IPS-15b (cell line): ENCODE data around the gene SLC27A5.
"Not testable (repeated sequence)": the region's sequence is repeated elsewhere in the genome, so short reads cannot be mapped to it uniquely, and the experiment has no call there.

ENCODE experiments used
- H3K27me3 ChIP-seq: one replicate; pipeline ENCODE4 v1.6.1; 2013; ENCODE audit warnings: low read length; ENCODE audit not compliant: control insufficient read depth, insufficient read depth
- H3K36me3 ChIP-seq: one replicate; pipeline ENCODE4 v1.6.1; 2013; ENCODE audit warnings: low read length; ENCODE audit not compliant: control insufficient read depth, insufficient read depth
- H3K4me1 ChIP-seq: one replicate; pipeline ENCODE4 v1.6.1; 2013; ENCODE audit warnings: mild to moderate bottlenecking, low read length; ENCODE audit not compliant: control insufficient read depth, insufficient read depth
- H3K4me3 ChIP-seq: one replicate; pipeline ENCODE4 v1.5.1; 2013; ENCODE audit warnings: low read depth, low read length
- H3K9ac ChIP-seq: one replicate; pipeline ENCODE4 v1.6.1; 2013; ENCODE audit warnings: low read depth, mild to moderate bottlenecking, low read length
- H3K9me3 ChIP-seq: one replicate; pipeline ENCODE4 v1.6.1; 2013; ENCODE audit warnings: mild to moderate bottlenecking, low read length; ENCODE audit not compliant: control insufficient read depth, insufficient read depth

The SLC27A5 gene

DNA sequence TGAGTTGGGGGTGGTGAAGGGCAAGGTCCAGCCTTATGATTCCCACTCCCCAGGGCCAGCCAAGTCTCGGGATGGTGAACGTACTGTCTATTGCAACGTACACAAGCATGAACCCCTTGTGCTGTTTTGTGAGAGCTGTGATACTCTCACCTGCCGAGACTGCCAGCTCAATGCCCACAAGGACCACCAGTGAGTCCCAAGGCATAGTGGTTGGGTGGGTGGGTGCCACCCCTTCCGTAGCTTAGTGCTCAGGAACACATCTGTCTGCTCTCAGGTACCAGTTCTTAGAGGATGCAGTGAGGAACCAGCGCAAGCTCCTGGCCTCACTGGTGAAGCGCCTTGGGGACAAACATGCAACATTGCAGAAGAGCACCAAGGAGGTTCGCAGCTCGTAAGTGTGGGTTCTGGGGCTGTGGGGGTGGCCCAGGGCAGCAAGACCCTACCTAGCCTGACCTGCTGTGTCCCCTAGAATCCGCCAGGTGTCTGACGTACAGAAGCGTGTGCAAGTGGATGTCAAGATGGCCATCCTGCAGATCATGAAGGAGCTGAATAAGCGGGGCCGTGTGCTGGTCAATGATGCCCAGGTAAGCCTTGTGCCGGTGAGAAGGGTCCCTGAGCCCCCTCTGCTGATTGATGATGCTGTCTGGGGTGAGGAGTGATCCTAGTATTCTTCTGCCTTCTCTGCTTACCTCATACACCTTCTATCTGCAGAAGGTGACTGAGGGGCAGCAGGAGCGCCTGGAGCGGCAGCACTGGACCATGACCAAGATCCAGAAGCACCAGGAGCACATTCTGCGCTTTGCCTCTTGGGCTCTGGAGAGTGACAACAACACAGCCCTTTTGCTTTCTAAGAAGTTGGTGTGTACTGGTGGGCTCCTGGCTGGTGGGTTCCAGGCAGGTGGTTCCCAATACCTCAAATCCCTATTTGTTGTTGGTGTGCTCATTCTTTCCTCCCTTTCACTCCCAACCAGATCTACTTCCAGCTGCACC is 35.8 kb upstream of the SLC27A5 start:
- H3K36me3 ChIP-seq, result peaks cover 67% of the 10 kb centered on the region
- peaks cover 3% of the 10 kb centered on the region for H3K27me3 ChIP-seq
- no peaks in the 10 kb centered on the region for H3K9me3 ChIP-seq
- H3K4me3 ChIP-seq, result peak overlapping the region; percentile 4
- peaks cover 5% of the 10 kb centered on the region for H3K4me1 ChIP-seq
- no peak overlapping the region for H3K9ac ChIP-seq

DNA sequence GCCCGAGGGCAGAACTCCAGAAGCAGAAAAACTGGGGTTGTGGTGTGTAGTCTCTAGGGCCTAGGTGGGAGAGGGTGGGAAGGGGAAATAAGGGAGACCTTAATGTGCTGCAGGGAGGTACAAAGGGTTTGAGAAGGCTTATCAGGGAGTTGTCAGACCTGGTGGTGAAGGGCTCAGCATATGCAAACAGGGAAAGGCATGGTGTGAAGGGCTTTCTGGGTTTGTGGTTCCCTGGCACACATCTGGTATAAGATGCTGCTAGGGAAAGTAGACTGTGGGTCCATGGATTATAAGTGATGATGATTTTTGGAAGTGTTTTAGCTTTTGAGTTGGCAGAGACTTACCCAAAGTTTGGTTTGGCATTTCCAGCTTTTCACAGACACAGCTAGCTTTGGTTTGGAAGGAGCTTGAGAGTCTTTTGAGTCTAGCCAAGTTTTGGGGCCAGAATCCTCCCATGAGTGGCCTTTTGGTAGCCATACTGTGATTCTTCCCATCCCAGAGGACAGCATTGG is 34.3 kb upstream of the SLC27A5 start:
- Histone ChIP-seq H3K4me1 (peaks cover 5% of the 10 kb centered on the region), H3K27me3 (peaks cover 15% of the 10 kb centered on the region), H3K4me3 (peak overlapping the region; percentile 92), H3K9ac (peak overlapping the region; percentile 90), H3K36me3 (peaks cover 55% of the 10 kb centered on the region), H3K9me3 (no peaks in the 10 kb centered on the region)

DNA sequence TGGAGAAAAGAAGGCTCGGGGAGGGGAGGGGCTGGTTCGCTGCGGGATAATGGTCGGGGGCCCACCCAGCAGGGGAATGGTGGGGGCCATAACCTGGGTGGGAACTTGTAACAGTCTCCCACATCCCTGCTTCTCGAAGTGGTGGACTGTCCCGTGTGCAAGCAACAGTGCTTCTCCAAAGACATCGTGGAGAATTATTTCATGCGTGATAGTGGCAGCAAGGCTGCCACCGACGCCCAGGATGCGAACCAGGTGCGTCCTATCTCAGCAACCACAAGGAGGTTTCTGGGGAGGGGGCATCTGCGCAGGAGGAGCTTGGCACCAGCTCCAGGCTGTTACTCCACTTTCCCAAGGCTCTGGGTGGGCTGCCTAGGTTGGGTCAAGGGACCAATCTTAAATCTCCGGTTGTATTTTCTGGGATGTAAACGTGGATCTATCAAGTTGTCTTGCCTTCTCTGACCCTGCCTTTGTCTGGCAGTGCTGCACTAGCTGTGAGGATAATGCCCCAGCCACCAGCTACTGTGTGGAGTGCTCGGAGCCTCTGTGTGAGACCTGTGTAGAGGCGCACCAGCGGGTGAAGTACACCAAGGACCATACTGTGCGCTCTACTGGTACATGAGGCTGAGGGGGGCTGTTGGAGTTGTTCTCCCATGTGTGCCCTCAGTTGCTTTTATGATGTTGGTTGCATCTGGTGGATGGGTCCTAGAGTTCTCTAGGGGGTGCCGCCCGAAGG is 33.7 kb upstream of the SLC27A5 start:
- peaks cover 5% of the 10 kb centered on the region for H3K4me1 ChIP-seq
- peaks cover 19% of the 10 kb centered on the region for H3K27me3 ChIP-seq
- H3K9me3 ChIP-seq, result no peaks in the 10 kb centered on the region
- H3K9ac ChIP-seq, result peak overlapping the region; percentile 90
- H3K4me3 ChIP-seq, result peak overlapping the region; percentile 92
- H3K36me3 ChIP-seq, result peaks cover 49% of the 10 kb centered on the region

DNA sequence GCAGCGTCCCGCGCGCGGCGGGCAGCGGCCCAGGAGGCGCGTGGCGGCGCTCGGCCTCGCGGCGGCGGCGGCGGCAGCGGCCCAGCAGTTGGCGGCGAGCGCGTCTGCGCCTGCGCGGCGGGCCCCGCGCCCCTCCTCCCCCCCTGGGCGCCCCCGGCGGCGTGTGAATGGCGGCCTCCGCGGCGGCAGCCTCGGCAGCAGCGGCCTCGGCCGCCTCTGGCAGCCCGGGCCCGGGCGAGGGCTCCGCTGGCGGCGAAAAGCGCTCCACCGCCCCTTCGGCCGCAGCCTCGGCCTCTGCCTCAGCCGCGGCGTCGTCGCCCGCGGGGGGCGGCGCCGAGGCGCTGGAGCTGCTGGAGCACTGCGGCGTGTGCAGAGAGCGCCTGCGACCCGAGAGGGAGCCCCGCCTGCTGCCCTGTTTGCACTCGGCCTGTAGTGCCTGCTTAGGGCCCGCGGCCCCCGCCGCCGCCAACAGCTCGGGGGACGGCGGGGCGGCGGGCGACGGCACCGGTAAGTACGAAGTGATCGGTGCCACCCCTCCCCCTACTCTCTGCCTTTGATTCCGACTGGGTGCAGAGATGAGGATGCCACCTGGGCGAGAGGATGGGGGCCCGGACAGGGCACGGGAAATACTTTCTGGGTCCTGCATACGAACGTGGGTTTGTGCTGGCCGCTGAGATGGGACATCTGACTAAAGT is 32.9 kb upstream of the SLC27A5 start:
- H3K9me3 ChIP-seq, result no peaks in the 10 kb centered on the region
- peaks cover 23% of the 10 kb centered on the region for H3K27me3 ChIP-seq
- H3K4me1 ChIP-seq, result peaks cover 5% of the 10 kb centered on the region
- H3K4me3 ChIP-seq, result peak overlapping the region; percentile 92
- H3K36me3 ChIP-seq, result peaks cover 42% of the 10 kb centered on the region
- H3K9ac ChIP-seq, result peak overlapping the region; percentile 90

DNA sequence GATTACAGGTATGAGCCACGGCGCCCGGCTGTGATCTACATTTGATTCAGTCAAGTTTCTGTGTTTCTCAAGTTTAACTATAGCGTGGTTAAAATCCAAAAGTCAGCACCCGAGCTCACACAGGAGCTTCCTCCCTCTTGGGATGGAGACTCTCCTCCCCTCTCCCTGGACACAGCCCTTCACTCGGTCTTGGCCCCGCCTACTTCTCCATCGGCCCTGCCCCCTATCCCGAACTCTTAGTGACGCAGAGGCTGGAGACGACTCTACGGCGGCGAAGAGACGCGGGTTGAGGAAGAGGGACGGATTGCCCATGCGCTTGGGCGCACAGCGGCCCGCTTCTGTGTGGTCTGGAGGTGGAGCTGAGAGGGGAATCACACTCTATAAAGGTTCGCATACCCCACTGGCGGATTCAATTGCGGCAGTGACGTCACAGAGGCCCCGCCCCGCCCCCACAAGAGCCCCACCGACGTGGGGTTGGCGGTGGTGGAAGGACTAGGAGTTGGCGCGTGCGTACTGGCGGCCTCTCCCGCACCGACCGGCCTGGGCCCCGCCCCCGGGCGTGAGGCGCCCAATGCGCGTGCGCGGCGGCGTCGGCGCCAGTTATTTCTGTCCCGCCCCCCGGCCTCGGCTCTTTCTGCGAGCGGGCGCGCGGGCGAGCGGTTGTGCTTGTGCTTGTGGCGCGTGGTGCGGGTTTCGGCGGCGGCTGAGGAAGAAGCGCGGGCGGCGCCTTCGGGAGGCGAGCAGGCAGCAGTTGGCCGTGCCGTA is 32.2 kb upstream of the SLC27A5 start, which contains the start of gene TRIM28:
Gene TRIM28 (plus strand): TSS at position 239 of the 765 bp plus-strand sequence. CDS start 694 bp downstream, outside the sequence.
- peaks cover 5% of the 10 kb centered on the region for H3K4me1 ChIP-seq
- H3K9me3 ChIP-seq, result no peaks in the 10 kb centered on the region
- H3K27me3 ChIP-seq, result peaks cover 30% of the 10 kb centered on the region
- H3K36me3 ChIP-seq, result peaks cover 34% of the 10 kb centered on the region
- H3K4me3 ChIP-seq, result peak within 1 kb of the TSS; percentile 92
- H3K9ac ChIP-seq, result peak within 1 kb of the TSS; percentile 90

DNA sequence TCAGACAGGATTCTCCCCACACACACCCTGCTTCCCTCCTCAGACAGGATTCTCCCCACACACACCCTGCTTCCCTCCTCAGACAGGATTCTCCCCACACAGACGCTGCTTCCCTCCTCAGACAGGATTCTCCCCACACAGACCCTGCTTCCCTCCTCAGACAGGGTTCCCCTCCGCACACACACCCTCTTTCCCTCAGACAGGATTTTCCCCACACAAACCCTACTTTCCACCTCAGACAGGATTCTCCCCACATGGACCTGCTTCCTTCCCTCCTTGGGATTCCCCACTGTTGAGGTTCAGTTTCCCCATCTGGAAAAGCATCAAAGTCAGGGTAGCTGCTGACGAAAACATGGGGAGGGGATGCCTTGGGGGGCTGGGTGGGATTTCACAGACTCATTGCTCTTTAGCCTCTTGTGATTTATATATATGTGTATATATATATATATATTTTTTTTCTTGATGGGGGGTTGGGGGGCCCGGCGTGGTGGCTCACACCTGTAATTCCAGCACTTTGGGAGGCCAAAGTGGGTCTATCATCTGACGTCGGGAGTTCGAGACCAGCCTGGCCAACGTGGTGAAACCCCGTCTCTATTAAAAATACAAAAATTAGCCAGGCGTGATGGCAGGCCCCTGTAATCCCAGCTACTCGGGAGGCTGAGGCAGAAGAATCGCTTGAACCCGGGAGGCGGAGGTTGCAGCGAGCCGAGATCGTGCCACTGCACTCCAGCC is 31.0 kb upstream of the SLC27A5 start:
- H3K9ac ChIP-seq, H3K9me3 ChIP-seq, H3K4me1 ChIP-seq, H3K4me3 ChIP-seq: not testable (repeated sequence)
- Histone ChIP-seq H3K27me3 (peaks cover 30% of the 10 kb centered on the region), H3K36me3 (peaks cover 22% of the 10 kb centered on the region)

DNA sequence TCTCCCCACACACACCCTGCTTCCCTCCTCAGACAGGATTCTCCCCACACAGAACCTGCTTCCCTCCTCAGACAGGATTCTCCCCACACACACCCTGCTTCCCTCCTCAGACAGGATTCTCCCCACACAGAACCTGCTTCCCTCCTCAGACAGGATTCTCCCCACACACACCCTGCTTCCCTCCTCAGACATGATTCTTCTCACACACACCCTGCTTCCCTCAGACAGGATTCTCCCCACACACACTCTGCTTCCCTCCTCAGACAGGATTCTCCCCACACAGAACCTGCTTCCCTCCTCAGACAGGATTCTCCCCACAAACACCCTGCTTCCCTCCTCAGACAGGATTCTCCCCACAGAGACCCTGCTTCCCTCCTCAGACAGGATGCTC is 27.4 kb upstream of the SLC27A5 start:
- peak overlapping the region; percentile 67 for H3K4me3 ChIP-seq
- peaks cover 30% of the 10 kb centered on the region for H3K27me3 ChIP-seq
- not testable (repeated sequence) for H3K9me3 ChIP-seq, H3K4me1 ChIP-seq, H3K36me3 ChIP-seq
- peak overlapping the region; percentile 83 for H3K9ac ChIP-seq

DNA sequence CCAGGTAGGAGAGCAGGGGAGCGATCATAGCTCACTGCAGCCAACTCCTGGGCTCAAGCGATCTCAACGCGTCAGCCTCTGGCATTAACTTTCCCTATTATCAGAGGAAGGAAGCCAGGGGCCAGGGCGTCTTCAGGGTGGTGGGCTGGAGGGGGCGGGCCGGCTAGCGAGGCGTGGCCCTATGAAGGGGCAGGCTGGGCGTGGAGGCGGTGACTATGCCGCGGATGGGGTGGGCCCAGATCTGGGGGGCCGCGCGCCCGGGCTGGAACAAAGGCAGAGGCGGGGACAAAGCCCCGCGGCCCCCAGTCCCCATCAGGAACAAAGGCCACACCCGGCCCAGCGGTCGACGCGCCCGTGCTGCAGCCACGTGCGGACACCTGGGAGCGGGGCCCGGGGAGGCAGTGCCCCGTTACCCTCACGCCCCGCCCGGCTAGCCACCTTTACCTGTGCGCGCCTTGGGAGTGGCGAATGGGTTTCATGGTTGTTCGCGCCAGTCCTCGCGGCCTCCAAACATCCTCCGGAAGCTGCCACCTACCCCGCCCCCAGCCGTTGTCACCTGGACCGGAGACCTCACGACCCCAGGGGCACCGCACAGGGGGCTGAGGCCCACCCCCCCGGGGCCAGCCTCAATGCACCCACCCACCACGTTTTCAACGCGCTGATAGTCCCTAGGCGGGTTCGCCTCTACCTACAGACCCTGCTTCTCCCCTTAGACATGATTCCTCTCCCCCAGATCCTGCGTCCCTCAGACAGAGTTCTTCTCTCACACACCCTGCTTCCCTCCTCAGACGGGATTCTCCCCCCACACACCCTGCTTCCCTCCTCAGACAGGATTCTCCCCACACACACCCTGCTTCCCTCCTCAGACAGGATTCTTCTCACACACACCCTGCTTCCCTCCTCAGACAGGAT is 26.7 kb upstream of the SLC27A5 start:
- peak overlapping the region; percentile 67 for H3K4me3 ChIP-seq

DNA sequence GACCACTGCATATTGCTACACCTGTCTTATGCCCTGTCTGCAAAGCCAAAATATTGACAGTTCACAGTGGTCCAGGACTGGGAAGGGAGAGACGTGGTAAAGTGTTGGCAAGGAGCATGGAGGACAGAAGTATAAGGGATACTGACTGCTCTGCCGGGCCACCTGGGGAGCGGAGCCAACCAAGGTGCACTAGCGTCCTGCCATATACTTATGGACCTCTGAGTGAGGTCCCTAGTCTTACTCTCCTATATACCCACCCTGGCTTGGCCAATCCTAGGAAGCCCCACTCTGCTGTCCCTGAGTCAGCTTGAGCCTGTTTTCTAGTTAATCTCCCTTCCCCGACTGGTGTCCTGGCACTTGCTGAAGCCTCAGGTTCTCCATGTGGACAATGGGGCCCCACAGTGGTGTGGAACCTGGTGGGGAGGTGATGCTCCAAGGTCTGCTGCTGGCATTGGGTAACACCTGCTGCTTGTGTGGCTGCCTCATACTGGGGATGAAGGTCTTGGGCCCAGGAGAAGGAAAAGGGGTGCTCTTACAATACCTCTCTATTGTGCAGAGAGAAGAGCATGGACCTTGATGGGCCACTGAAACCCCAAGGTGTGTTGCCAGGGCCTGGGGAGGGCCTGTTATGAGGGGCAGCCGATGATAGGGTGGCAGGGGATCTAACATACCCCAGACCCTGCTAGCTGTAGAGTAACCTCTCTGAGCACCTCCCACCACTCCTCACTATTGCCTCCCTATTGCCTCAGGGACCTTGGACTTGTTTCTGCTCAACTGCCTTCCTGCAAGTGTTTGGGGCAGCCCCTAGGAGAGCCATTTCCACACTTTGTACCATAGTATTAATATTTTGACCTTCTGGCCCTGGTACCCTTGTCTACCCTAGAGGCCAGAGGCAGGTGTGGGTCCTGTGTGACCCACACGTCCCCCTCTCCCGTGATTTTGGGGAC is 25.3 kb upstream of the SLC27A5 start:
- Histone ChIP-seq H3K36me3 (no peaks in the 10 kb centered on the region), H3K4me3 (peak overlapping the region; percentile 67), H3K9me3 (no peaks in the 10 kb centered on the region), H3K4me1 (peaks cover 2% of the 10 kb centered on the region), H3K9ac (no peak overlapping the region), H3K27me3 (peaks cover 25% of the 10 kb centered on the region)

More for the DNA sequence above, 26.7 kb upstream of the SLC27A5 start:
- Histone ChIP-seq H3K36me3 (no peaks in the 10 kb centered on the region), H3K27me3 (peaks cover 32% of the 10 kb centered on the region), H3K9me3 (no peaks in the 10 kb centered on the region), H3K4me1 (peaks cover 2% of the 10 kb centered on the region), H3K9ac (peak overlapping the region; percentile 83)
